Suppressor macrophage (primary cell): Measurements from ENCODE around the gene GALR2.
"Not testable (repeated sequence)": the region's sequence is repeated elsewhere in the genome, so short reads cannot be mapped to it uniquely, and the experiment has no call there.

Experiments
- DNase-seq, 4 experiments: peaks; one replicate each; pipeline ENCODE4 v3.0.0-alpha.2; 2020 to 2022
- total RNA-seq, 17 experiments: gene quantifications; one replicate each; lab custom pipeline; 2026; ENCODE audit warnings: mixed read lengths in 6 of 17, inconsistent platforms in 3 of 17; lab: John Stamatoyannopoulos, UW

Gene GALR2, protein sequence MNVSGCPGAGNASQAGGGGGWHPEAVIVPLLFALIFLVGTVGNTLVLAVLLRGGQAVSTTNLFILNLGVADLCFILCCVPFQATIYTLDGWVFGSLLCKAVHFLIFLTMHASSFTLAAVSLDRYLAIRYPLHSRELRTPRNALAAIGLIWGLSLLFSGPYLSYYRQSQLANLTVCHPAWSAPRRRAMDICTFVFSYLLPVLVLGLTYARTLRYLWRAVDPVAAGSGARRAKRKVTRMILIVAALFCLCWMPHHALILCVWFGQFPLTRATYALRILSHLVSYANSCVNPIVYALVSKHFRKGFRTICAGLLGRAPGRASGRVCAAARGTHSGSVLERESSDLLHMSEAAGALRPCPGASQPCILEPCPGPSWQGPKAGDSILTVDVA
- 0 to 0.77 (median 0.05) reads per million in 17 experiments for total RNA-seq

- peak in 1 of 4 experiments; percentile 41 for DNase-seq
Observed at GRCh38 chr17:76074390-76075363, at the start of gene GALR2. Gene GALR2 (plus strand): TSS chr17:76074781. CDS start chr17:76074884, 103 bp downstream.

GRCh38 chr17:76025294-76025693, 49.3 kb upstream of the GALR2 start:
- no peak for DNase-seq

DNA sequence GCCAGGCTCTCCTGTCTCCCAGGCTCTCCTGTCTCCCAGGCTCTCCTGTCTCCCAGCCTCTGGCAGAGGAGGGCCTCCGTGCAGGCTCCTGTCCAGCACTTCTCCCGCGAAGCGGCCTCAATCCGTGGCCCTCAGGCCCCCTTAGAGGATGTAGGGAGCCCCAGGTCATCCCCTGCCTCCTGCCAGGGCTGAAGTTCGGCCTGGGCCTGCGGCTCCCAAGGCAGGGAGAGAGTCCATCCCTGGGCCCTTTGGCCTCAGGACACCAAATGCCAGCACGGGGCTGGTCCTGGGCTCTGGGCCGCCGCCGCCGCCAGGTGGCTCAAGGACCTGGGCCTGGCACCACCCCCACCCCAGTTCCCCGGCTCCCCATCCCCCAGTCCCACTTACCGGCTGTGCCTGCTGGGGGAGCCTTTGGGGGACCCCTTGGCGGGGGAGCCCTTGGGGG, 47.8 kb upstream of the GALR2 start:
- no peak for DNase-seq

- peak in 3 of 4 experiments; percentile 35 to 81 (median 59) for DNase-seq
Observed at GRCh38 chr17:76027159-76027839, 47.3 kb upstream of the GALR2 start, which contains the start of gene EVPL. Gene EVPL (minus strand): TSS chr17:76027306. CDS start chr17:76027198, 108 bp downstream.

- DNase-seq = no peak
Observed at GRCh38 chr17:76032073-76032779, 42.4 kb upstream of the GALR2 start.

DNA sequence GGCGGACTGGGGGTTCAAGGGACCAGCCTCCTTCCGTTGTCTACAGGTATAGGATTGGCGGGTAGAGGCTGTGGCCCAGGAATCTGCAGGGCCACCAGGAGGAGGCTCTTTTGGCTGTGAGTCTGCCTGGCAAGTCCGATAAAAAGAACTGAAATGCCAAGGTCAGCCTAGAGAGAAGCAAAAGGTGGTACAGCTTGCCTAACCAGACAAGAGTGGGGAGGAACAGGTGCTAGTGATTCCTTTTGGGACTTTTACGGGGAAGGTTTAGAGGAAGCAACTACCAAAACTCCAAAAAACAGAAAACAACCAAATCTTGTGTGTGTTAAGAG, 41.8 kb upstream of the GALR2 start:
- DNase-seq = no peak

- DNase-seq = no peak
Observed at GRCh38 chr17:76033139-76033538, 41.4 kb upstream of the GALR2 start.

DNA sequence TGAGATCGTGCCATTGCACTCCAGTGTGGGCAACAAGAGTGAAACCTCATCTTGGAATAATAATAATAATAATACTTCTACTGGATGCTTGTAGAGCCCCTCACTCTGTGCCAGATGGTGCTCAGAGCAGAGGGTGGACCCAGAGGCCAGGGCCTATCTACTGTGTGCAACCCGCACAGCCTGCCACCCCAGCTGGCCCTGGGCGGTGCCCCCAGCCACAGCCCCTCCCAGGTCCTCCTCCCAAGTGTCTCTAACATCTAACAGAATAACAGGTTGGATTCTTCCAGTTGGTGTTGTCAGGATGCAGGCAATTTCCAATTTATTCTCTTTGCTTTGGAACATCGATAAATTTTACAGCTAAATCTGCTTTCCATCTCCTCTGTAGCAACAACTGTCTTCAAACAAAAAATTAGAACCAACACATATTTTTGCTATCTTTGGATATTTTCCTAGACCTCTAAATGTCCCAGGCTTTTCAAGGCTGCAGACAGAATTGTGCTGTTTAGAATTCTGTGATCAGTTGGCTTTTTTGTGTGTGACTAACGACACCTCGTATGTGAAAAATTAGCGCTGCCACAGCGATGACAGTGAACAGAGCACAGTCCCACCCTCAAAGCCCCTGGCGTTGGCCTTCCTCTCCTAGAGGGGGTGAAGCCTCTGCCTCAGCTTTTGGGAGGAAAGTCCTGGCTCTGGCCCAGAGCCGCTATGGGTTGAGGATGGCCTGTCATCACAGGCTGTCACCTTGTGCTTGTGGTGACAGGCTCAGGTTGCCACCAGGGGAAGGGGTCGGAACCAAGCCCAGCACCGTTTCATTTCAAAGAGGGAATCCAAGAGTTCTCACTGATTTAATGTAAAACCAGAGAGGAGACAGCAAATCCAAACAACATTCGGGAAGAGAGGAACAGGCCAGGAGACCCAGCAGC, 39.9 kb upstream of the GALR2 start:
- no peak for DNase-seq

DNA sequence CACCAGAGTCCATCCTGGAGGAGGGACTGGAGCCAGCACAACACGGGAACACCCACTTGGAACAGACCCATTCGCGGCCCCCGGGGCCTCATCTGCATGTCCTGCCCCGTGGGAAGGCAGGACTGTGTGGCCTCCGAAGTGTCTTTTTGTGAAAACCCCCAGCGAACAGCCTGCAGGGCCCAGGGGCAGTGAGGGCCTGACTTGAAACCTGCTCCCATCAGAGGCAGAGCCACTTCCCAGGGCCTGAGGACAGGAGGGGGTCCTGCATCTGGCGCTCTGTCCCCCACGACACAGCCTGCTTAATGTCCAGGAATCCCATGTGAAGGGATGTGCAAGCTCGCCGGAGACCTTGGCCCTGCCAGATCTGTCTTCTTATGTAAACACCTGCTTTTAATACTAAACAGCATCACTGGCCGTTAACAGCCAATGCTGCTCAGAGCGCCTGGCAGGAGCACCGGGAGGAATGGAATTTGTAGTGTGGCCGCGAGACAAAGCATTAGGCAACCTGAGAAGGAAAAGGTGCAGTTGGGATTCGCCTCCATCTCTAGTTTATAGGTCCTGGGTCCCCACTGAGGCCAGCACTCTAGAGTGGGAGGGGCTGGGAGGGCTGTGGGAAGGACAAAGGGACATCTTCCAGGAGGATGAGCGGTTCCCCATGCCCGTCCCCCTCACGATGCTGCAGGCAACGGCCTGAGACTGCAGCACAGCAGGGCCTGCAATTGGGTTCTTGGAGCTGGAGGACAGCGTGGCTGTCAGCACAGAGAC, 37.9 kb upstream of the GALR2 start:
- DNase-seq = no peak

- DNase-seq = no peak
Observed at GRCh38 chr17:76038050-76038449, 36.5 kb upstream of the GALR2 start.

GRCh38 chr17:76039121-76039520, 35.5 kb upstream of the GALR2 start:
- no peak for DNase-seq

- DNase-seq = no peak
Observed at GRCh38 chr17:76040376-76040775, 34.2 kb upstream of the GALR2 start.

DNA sequence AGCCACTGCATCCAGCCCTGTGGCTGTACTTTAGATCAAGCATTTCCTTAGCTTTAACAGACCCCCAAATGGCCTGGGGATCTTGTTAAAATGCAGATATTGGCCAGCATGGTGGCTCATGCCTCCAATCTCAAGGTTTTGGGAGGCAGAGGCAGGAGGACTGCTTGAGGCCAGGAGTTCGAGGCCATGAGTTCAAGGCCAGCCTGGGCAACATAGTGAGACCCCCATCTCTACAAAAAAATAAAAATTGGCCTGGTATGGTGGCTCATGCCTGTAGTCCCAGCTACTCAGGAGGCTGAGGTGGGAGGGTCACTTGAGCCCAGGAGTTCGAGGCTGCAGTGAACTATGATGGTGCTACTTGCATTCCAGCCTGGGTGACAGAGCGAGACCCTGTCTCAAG, 31.7 kb upstream of the GALR2 start:
- DNase-seq = not testable (repeated sequence)

- not testable (repeated sequence) for DNase-seq
Observed at GRCh38 chr17:76044475-76045007, 30.0 kb upstream of the GALR2 start.

DNA sequence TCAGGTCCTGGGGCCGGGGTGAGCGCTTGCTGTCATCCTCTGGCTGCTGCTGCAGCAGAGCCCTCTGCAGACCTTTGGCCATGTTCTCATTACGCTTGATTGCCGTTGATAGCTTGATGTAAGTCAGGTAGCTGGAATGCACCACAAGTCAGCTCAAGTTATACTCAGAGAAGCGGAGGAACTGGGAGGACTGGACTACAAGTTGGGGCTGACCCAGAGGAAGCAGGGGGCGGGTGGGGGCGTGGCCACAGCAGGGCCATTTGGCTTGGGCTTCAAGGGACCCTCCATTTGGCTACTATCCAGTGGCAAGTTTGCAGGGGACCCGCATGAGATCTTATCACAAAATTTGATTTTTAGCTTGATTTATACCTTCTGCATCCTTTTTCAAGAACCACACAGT, 28.5 kb upstream of the GALR2 start:
- no peak for DNase-seq

DNA sequence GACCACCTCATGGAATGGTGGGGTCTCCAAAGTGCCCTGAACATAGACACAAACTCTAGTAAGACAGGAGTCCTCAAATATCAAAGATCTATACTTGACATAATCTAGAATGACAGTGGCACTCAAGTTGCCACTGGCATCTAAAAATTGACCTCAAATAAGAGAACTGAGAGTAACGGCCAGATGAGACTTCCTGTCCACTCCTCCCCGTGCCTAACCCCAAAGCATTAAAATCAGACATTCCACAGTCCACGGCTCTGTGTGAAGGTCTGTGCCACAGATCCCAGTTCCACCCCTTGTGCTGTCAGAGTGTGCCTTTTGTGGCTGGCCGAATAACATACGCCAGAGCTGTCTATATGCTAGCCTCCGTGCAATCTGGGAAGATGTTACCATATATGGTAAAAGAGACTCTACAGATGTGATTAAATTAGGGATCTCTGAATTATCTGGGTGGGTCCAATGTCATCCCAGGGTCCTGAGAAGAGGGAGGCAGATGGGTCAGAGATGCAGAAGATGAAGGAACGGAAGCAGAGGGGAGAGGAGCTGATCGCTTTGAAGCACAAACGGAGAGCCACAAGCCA, 26.5 kb upstream of the GALR2 start:
- peak in 2 of 4 experiments; percentile 29 to 40 for DNase-seq

GRCh38 chr17:76048711-76049110, 25.9 kb upstream of the GALR2 start:
- no peak for DNase-seq

- no peak for DNase-seq
Observed at GRCh38 chr17:76049239-76049638, 25.3 kb upstream of the GALR2 start.

DNA sequence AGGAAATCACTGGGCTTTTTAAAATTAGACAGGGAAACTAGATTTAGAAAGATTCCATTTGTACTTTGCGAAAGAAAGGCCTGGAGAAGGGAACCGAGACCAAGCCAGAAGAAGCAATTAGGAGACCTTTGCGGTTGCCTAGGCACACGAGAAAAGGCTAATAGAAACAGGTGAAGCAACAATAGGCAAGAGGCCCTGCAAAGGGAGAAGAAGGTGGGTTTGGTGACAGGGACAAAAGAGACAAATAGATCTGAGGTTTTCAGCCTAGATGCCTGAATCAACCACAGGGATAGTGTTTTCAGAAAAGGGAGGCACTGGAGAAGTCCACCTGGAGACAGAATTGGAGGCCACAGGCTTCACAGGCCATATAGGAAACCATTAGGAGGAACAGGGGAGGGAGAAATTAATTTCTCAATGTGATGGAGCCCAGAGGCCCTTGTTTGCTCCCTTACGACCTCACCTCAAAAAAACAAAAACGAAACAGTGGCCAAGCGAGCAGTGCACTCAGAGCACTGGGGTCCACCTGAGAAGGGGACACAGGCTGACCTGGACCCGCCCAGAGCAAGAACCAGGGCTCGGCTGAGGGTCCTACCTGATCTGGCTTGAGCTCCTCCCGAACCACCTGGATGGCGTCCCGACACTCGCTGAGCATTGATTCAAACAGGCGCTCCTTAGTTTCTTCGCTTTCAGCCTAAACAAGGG, 24.6 kb upstream of the GALR2 start:
- DNase-seq = peak in 2 of 4 experiments; percentile 31 to 48
